ENCODE results near the gene TMEM94.

Gene TMEM94

DNA sequence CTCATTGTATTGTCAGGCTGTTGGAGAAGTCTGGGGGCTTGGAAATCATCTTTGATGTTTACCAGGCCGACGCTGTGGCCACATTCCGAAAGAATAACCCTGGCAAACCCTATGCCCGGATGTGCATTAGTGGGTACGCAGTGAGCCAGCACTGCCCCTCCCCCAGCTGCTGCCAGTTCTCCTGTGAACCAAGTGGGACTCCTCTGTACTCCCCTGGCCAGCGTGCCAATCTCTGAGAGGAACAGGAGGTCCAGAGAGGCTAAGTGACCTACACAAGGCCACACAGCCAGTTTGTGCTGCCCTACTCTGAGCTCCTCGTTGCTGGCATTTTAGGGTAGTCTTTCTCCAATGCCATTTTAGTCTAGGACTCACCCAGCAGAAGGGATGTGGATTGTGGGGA lies 67.2 kb downstream of the TMEM94 start:
- no peak overlapping the region for H3K4me3 ChIP-seq (ENCODE audit: control insufficient read depth, low read depth, low read length)
- TF ChIP-seq, protein P1, sequence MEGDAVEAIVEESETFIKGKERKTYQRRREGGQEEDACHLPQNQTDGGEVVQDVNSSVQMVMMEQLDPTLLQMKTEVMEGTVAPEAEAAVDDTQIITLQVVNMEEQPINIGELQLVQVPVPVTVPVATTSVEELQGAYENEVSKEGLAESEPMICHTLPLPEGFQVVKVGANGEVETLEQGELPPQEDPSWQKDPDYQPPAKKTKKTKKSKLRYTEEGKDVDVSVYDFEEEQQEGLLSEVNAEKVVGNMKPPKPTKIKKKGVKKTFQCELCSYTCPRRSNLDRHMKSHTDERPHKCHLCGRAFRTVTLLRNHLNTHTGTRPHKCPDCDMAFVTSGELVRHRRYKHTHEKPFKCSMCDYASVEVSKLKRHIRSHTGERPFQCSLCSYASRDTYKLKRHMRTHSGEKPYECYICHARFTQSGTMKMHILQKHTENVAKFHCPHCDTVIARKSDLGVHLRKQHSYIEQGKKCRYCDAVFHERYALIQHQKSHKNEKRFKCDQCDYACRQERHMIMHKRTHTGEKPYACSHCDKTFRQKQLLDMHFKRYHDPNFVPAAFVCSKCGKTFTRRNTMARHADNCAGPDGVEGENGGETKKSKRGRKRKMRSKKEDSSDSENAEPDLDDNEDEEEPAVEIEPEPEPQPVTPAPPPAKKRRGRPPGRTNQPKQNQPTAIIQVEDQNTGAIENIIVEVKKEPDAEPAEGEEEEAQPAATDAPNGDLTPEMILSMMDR (conservative IDR thresholded peaks at IDR 0.05; ENCODE audit: control insufficient read depth, insufficient read depth, low read depth, low read length): no peak
- no peak for DNase-seq (ENCODE audit: low read depth)

DNA sequence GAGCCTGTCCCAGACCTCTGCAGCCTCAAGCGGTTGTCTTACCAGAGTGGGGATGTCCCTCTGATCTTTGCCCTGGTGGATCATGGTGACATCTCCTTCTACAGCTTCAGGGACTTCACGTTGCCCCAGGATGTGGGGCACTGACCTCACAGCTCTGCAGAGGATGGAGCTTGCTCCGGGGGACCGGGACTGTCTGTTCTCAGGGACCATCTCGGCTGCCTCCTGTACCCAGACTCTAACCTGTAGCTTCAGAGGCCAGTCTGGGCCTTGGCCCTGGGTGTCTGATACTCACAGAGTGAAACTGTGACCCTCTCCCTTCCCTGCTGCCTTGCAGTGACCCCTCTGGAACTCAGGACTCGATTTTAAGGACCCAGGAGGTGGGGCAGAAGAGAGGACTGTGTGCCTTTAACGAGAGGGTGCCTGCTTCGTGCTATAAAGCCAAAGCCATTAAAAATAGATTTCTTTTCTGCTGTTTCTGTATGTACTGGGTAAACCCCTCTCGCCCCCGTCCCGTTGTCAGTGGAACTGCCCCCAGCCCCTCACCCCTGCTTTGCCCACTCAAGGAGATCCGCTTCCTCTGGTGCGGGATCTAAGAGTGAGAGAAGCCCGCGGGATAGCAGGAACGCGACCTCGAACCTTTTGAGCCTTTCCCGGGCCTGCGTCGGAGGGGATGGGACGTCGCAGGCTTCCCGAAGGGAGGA lies 68.0 kb downstream of the TMEM94 start:
- DNase-seq (ENCODE audit: low read depth): no peak
- H3K4me3 ChIP-seq (ENCODE audit: control insufficient read depth, low read depth, low read length): no peak overlapping the region
- TF ChIP-seq, protein P1 (conservative IDR thresholded peaks at IDR 0.05; ENCODE audit: control insufficient read depth, insufficient read depth, low read depth, low read length): no peak

DNA sequence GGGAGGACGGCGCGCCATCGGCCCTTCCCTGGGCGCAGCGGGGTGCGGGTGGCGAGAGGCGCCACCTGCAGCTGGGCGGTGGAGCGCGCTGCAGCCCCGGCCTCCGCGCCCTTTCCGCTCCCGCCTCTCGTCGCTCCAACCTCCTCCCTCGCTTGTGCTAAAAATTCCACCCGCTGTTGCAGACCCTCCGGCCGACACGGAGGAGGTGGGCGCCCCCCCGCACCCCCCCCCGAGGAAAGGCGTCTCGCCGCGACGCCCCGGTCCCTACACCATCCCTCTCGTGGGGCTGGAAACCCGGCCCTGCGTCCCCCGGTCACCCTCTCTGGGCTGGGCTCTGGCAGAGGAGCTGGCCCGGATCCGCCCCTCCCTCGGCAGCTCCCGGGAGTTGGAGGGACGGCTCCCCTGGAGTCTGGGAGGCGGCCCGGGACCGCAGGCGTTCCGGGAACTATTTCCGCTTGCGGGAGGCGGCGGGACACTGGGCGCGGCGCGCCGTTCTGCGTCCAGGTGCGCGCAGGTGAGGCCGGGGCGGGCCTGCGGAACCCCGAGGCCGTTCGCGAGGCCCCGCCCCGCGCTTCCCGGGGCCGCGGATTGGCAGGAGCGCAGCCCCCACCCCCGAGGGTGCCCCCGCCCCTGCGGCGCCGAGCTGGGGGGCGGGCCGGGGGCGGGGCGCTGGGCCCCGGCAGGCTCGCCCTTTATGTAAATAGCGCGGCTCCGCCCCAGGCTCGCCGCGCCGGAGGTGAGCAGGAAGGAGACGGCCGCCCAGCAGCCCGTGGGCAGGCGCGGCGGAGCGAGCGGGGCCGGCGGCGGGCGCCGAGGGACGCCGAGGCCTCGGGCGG lies 68.8 kb downstream of the TMEM94 start, which contains the start of gene LLGL2:
LLGL2 (plus strand) TSS at position 728 of the 836 bp plus-strand sequence. CDS start 17,730 bp downstream, outside the sequence.
- peak within 1 kb of the TSS; percentile 21 for H3K4me3 ChIP-seq (ENCODE audit: control insufficient read depth, low read depth, low read length)
- TF ChIP-seq, protein P1 (conservative IDR thresholded peaks at IDR 0.05; ENCODE audit: control insufficient read depth, insufficient read depth, low read depth, low read length): no peak
- no peak for DNase-seq (ENCODE audit: low read depth)

DNA sequence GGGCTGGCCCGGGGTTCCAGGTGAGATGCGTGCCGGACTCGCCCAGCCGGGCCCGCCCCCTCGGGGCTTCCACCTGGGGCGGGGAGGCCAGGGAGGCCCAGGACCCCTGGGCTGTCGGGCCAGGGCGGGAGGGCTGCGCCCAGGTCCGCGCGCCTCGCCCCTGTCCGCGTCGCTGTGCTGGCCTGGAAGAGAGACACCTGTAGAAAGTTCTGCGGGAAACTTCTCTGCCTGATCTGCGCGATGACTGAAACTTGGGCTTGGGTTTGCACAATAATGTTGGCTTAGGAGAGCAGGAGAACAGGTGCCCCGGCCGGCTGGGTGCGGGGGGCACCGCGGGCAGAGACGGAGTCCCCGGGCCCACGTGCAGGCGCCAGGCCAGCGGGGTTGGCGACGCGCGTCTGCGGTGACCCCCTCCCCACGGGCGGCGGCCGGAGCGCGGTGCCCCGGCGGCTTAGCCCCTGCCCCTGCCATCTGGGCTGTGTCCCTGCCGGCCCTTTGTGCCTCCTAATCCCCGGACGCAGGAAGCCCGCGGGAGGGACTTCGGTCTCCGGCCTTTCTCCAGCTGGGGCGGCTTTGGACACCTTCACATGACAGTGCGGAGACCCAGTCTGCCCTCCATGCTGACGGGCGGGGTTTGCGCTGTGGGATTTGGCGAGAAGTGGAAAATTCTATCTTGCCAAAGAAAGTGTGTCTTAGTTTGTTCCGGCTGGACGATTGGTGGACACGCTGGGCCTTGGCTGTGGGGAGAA lies 69.5 kb downstream of the TMEM94 start:
- no peak for DNase-seq (ENCODE audit: low read depth)
- TF ChIP-seq, protein P1 (conservative IDR thresholded peaks at IDR 0.05; ENCODE audit: control insufficient read depth, insufficient read depth, low read depth, low read length): no peak
- no peak overlapping the region for H3K4me3 ChIP-seq (ENCODE audit: control insufficient read depth, low read depth, low read length)

DNA sequence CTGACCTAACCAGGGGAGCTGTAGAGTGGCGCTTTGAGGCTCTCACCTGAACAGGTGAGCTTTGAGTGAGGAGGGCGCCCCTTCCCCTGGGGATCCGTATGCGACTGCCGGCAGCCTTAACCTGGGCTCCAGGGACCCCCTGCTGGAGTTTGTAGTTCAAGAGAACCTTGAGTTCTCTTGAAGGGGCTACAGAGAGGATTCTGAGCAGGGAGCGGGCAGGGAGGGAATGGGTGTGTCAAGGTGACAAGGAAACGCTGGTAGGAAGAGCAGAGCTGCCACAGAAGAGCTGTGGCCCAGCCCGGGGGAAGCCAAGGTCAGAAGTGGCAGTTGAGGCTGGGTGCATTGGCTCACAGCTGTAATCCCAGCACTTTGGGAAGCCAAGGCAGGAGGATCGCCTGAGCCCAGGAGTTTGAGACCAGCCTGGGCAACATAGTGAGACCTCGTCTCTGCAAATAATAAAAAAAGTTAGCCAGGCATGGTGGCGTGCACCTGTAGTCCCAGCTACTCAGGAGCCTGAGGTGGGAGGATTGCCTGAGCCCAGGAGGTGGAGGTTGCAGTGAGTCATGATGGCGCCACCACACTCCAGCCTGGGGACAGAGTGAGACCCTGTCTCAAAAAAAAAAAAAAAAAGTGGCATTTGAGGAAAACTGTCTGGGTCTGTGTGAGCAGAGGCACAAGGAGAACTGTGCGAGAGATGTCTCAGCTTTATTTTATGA lies 70.3 kb downstream of the TMEM94 start:
- TF ChIP-seq, protein P1 (conservative IDR thresholded peaks at IDR 0.05; ENCODE audit: control insufficient read depth, insufficient read depth, low read depth, low read length): no peak
- no peak for DNase-seq (ENCODE audit: low read depth)
- no peak overlapping the region for H3K4me3 ChIP-seq (ENCODE audit: control insufficient read depth, low read depth, low read length)

Data from fibroblast of mammary gland (primary cell).